Esophagus mucosa (tissue), 1 donor: ENCODE data around the gene ZNF500. TPM values are rescaled to one million over a fixed set of nuclear protein-coding genes. Genes with fewer than 3 reads are reported as not detected.

ENCODE experiments used
- ATAC-seq: fragments of 200-7000 bp; cut with Tn5 transposase; one replicate; pipeline ENCODE4 v1.9.1; 2020
- total RNA-seq: library from RNA; stranded (reverse); gene quantifications from one replicate; pipeline ENCODE4 v1.2.4, GENCODE V29; 2023
- donor health status: DM: yes; HTN: yes; CAD: no.

The ZNF500 gene
- total RNA-seq, 1 donor from 2014 or later: 5.2 TPM

DNA sequence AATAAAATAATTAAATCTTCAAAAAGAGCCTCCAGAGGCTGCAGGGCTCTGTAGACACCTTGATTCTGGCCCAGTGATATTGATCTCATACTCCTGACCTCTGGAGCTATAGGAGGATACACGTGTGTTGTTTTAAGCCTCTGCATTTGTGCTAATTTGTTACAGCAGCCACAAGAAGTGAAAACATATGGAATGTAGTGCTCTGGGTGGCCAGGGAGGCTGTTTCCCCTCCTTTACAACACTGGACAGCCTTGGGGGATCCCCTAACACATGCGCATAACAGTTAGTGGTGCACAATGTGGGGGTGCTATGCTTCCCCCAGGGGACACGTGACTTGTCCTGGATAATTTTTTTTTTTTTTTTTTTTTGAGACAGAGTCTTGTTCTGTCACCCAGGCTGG lies 4.7 kb upstream of the ZNF500 start:
- no peak for ATAC-seq

DNA sequence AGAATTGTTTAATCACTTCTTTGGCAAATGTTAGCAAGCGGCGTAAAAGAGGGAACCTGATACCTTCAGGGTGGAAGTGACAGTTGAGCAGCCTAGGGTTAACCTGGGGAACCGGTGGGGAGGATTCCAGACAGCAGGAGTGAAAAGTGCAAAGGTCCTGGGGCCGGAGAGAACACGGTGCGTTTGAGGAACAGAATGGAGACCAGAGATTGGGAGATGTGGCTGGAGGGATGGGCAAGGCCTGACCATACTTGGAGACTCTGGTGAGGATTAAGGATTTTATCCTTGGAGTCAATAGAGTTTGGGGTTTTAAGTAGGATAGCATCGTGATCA lies 2.3 kb upstream of the ZNF500 start:
- ATAC-seq: no peak

DNA sequence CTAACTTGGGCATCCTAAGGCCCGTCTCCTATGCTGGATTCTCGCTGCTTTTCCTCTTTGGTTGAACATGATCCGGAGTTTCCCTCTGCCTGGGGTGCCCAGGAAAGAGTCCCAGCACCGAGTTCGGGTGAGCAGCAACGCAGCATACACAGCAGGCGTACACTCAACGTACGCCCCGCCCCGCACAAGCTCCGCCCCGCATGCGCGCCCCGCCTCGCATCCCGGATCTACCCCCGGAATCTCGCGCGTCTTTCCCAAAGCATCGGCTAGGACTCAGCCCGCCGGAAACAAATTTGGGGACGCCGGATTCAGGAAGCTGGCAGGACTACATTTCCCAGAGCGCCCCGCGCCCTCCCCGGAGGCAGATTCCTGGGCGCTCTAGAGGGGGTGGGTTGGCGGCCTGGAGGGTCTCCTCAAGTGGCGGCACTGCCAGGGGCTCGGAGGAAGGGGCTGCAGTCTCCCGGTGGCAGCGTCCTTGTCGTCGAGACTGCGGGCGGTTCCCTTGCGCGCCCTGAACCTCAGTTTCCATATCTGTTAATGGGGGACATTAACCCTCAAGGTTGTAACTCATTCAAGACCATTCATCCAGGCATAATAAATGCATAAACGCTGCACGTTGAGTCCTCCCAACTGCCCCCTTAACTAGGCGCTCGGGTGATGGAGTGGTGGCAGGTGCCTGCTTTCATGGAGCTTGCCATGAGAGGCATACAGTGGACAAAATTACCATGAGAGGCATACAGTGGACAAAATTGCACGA lies 1.8 kb upstream of the ZNF500 start:
- ATAC-seq: peak; percentile 84

DNA sequence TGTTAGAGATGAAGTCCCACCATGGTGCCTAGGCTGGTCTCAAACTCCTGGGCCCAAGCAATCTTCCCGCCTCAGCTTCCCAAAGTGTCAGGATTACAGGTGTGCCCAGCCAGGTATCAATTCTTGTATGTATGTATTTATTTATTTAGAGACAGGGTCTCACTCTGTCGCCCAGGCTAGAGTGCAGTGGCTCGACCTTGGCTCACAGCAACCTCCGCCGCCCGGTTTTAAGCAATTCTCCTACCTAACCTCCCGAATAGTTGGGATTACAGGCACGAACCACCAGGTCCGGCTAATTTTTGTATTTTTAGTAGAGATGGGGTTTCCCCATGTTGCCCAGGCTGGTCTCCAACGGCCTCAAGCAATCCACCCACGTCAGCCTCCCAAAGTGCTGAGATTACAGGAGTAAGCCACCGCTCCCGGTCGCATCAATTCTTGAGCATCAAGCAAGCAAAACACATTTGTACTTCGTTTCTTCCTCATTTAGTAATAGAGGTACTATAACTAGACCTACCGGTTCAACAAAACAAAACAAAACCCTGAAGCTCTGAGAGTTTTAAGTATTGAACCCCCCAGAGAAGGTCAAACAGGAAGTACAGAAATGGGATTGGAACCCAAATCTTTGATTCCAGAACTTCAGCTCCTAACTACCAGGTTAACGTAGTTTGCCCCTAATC lies 1.0 kb upstream of the ZNF500 start:
- ATAC-seq: peak; percentile 30

DNA sequence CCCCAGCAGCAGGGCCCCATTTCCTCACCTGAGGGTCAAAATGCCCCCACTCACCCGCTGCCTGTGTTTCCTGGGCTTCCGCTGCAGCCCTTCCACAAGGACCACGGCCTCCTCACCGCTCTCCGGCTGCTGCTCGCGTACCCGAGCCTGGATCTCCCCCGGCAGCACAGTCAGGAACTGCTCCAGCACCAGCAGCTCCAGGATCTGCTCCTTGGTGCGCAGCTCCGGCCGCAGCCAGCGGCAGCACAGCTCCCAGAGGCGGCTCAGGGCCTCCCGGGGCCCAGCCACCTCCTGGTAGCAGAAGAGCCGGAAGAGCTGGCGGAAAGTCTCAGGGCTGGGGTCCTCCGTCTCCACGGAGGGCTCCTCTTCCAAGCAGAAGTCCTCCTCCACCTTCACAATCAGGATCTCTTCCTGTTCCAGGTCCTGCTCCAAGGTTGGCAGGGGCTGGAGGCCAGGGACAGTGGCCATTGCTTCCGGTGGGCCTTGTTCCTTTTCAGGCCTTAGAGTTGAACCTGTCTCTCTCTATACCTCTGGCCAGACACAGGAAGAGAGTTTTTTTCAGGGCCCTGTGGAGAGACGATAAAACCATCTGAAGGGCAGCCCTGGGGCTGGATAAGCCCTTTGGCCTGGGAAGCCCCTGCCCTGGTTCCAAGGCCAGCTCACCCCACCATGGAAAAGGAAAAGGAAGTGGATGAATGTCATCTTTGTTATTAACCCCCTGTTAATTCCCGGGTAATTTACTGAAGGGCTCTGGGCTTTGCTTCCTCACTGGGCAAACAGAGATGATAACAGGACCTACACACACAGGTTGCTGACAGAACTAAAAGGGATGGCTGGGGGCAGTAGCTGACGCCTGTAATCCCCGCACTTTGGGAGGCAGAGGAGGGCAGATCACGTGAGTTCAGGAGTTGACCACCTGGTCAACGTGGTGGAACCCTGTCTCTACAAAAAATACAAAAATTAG lies 1.2 kb downstream of the ZNF500 start:
- ATAC-seq: no peak

DNA sequence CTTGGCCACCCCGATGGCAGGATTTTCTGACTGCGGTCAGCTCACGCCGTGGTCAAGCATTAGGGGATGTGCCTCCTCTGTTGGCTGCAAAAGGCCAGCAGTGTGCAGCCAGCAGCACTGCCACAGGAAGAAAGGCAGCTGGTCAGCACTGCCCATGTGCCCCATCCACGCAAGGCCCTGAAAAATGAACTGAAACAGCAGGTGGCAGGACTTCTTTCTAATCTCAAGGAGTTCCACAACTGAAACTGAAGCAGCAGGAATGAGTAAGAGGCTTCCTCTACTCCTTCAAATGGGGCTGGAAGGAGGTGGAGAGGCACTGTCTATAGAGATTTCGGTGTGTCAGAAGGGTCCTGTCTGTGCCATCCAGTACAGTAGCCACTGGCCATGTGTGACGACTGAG lies 3.2 kb downstream of the ZNF500 start:
- no peak for ATAC-seq

DNA sequence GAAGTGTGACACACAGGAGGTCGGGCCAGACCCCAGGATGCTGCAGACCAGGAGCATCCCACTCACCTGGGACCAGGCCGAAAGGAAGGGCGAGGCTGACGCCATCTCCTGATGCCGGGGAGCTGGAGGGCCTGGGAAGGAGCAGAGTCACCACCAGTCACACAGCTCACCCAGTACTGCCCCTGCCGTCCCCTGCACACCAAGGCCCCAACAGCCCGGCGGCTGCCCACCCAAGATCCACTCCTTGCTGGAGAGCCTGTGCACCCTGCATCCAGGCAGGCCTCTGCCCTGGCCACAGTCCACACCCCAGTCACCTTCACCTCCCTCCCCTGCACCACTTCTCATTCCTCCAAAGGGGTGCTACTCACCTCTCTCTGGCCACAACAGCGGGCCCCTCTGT lies 4.8 kb downstream of the ZNF500 start:
- no peak for ATAC-seq

DNA sequence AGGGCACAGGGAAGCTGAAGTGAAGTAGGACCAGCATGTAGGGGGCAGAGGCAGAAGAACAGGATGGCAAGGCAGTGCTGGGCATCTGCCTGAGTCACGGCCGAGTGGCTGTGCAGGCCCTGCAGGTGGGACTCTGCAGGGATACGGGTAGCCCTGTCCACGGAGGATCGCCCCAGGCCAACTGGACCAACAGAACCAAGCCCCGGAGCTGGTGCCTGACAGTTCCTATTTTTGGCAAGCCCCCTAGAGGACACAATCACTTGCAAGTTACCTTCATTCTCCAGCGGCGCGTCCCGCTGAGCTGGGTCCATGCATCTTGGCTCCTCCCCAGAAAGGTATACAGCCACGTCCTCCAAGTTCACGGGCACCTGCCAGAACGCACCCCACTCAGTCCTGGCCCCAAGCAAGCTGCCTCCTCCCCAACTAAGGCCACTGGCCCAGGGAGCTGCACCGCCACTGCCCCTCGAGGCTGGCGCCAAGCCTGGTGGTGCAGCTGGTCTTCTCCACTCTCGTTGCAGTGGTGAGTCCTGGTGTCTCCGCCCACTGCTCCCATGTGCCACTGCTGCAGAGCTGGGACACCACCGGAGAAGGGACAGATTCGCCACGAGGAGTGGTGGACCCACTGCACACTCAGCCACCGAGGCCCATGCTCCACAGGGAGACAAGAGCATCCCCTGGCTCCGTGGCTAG lies 6.6 kb downstream of the ZNF500 start:
- ATAC-seq: no peak

DNA sequence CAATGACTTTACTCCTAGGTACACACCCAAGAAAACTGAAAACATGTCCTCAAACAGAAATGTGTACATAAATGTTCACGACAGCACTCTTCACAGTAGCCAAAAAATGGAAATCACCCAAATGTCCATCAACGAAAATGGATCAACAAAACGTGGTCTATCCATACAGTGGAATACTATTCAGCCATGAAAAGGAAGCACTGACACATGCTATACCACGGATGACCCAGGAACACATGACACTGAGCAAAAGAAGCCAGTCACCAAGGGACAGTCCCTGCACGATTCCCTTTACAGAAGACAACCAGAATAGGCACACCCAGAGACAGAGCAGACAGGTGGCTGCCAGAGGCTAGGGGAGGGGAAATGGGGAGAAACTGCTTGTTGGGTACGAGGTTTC lies 11.3 kb downstream of the ZNF500 start:
- ATAC-seq: peak; percentile 56

DNA sequence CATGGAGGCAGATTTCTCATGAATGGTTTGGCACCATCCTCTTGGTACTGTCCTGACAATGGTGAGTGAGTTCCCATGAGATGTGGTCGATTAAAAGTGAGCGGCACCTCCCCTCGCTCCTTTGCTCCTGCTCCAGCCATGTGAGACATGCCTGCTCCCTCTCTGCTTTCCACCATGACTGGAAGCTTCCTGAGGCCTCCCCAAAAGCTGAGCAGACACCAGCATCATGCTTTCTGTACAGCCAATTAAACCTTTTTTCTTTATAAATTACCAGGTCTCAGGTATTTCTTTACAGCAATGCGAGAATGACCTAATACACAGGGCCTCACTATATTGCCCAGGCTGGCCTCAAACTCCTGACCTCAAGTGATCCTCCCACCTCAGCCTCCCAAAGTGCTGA lies 12.1 kb downstream of the ZNF500 start:
- ATAC-seq: no peak

DNA sequence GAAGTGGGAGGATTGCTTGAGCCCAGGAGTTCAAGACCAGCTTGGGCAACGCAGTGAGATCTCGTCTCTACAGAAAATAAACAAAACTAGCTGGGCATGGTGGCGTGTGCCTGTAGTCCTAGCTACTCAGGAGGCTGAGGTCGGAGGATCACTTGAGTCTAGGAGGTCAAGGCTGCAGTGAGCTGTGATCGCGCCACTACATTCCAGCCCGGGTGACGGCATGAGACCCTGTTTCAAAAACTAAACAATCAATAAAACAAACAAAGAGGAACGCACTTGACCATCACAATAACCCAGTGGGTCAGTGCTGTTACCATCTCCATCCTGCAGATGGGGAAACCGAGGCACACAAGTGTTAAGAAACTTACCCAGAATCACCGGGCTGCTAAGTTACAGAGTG lies 13.7 kb downstream of the ZNF500 start:
- no peak for ATAC-seq

DNA sequence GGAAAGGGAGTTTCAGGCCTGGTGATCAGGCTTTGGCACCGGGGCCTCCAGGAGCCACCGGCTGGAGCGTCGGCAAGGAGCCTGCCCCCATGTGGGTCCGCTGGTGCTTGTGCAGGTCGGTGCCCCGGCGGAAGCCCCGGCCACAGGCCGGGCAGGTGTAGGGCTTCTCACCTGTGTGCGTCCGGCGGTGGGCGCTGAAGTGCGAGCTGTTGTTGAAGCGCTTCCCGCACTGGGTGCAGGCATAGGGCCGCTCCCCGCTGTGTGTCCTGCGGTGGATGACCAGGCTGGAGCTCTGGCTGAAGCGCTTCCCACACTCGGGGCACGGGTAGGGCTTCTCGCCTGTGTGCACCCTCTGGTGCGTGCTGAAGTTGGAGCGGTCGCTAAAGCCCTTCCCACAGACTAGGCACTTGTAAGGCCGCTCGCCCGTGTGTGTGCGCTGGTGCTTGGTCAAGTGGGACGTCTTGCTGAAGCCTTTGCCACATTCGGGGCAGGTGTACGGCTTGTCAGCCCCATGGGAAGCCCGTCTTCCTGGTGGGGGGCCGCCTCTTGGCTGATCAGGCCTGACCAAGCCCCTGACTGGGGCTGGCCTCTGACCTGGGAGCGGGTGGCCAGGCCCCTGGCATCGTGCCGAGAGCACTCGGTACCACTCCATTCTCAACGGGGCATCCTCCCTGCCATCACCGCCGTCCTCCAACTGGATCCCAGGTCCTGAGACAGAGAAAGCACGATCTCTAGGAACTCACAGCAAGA lies 14.4 kb downstream of the ZNF500 start:
- ATAC-seq: no peak

DNA sequence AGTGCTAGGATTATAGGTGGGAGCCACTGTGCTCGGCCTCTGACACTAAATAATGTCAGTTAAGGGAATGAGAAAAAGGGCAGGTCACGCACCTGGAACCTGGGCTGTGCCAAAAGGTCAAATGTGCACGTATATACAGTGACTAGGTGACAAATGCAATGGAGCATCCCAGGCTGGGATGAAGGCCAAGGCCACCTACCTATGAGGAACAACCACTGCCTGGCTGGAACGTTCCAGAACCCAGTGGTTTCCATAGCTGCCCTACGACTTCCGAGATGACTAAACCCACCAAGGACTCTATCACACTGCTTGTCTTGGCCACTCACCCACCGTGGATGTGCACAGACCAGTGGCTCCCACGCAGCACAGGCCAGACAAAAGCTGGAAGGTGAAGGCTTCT lies 16.1 kb downstream of the ZNF500 start:
- ATAC-seq: no peak

DNA sequence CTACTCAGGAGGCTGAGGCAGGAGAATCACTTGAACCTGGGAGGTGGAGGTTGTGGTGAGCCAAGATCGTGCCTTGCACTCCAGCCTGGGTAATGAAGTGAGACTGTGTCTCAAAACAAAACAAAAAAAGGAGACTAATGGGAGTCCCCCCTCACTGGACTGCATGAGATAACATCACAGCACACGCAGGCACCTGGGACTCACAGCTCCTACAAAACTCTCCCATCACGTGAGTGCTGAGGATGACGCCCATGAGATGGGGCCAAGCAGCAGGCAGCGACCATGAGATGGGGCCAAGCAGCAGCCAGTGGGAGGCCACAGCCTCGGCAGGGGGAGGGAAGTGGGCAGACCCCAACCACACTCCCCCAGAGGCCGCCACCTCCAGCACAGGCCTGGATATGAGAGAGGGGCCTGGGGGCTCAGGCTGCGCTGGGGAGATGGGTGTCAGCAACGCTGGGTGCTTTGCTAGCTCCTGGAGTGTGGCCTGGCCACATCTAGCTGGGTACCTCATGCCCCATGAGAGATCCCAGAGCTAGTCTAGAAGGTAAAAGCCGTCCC lies 17.2 kb downstream of the ZNF500 start:
- ATAC-seq: no peak

DNA sequence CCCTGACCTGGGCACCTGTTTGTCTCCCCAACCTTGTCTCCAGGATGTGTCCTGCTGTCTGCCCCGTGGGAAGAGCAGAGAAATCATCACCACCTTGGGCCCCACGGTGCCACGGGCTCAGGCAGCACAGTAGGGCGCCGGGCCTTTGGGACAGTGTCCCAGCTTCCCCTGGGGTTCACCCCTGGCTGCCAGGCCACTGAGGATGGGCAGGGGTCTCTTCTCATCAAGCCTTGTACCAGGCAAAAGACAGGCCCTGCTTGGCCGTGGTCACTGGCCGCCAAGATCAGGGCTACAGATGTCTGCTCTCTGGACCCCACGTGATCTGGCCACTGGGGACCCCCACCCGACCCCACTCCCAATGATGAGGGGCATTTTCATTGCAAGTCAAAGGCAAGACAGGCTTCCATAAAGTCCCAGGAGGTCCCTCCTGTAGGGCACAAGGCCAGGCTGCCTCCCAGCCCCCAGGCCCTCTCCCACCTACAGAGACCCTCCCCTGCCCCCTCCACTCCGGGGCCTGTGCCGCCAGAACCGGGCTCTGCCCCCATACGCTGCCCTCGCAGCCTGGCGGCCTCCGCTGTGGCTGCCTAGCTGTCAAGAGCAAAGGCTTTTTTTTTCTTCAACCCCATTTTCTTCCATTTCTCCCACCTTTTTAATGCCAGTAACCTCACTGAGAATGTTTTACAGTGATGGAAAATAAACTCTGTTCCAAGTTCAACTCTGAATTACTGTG lies 18.1 kb downstream of the ZNF500 start:
- ATAC-seq: no peak

DNA sequence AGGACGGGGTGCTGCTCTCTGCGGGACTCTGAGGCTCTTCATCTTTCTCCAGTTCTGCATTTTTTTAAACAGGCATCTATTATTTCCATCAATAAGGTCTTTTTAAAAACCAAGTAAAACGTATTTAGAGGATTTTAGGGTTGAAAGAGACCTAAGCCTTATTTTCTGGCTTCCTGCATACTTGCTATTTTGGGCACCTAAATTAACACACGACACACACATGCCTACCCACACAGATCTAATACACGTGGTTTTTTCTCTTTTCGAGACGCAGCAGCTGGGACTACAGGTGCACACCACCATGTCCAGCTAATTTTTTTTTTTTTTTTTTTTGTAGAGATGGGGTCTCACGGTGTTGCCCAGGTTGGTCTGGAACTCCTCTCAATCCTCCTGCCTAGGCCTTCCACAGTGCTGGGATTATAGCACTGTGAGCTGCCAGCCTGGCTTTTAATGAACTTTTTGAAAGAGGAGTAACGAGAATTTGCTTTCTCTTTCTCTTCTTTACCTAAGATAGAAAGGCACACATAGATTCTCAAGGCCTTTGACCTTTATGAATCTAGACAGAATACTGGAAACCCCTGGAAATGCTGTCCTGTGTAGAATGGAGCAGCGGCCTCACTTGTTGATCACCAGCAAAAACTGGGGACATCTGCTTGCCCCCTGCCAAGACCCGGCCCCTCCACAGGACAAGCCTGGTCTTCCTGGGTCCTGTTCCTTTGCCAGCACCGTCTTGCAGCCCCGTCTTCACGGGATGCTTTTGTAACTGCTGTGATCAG lies 18.9 kb downstream of the ZNF500 start:
- no peak for ATAC-seq

DNA sequence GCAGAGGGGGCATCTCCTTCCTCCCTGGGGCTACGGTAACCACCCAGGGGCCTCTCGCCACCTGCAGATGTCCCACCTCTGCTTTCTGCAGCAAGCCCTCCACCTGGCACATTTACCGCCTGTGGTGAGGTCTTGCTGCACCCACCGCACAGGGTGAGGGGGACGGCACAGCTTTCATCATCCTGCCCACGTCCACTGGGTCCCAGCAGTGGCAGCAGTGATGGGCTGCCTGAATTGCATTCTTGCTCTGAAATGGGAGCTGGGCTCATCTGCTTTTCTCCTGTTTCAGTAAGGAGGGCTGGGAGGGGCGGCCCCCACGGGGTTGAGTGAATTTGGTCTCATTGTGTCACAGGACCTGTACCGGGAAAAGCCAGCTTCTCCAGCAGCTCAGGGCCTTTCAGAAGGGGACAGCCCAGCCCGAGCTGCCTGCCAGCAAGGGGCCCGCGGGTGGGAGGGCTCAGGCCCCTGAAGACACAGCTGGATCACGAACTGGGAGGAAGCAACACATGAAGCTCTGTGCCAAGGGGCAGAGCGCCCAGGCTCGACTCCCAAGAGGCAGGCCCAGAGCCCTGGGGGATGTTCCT lies 19.9 kb downstream of the ZNF500 start:
- ATAC-seq: no peak

DNA sequence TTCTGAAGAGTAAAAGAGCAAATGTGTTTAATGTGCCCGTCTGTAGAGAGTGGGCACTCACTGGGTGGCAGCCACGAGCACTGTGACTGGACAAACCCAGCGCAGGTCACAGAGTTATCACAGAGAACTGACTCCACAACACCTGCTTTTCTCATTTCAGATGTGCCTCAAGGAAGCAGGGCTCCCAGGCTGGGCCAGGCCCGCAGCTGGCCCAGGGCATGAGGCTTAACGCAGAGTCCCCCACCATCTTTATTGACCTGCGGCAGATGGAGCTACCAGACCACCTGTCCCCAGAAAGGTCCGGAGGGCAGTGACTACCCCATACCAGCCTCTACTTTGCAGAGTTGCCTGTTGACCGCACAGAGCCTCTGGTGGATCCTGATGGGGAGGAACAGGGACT lies 20.7 kb downstream of the ZNF500 start:
- ATAC-seq: no peak

DNA sequence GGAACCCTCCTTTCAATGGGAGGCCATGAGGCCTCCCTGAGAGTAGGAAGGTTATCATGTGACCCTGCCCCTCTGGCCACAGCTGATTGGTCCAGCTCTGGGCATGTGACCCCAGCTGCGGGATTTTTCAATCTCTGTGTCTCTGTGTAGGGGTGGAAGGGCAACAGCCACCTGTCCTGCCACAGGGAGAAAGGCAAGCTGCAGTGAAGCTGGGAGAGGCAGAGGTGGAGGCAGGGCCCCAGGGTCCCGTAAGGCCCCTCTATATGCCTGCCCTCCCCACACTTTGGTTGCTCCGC lies 21.7 kb downstream of the ZNF500 start:
- ATAC-seq: no peak
